ENCODE results near the gene MESD.
A peak's percentile ranks its signal among the peaks of the same experiment; 100 is the strongest.

MESD gene

DNA sequence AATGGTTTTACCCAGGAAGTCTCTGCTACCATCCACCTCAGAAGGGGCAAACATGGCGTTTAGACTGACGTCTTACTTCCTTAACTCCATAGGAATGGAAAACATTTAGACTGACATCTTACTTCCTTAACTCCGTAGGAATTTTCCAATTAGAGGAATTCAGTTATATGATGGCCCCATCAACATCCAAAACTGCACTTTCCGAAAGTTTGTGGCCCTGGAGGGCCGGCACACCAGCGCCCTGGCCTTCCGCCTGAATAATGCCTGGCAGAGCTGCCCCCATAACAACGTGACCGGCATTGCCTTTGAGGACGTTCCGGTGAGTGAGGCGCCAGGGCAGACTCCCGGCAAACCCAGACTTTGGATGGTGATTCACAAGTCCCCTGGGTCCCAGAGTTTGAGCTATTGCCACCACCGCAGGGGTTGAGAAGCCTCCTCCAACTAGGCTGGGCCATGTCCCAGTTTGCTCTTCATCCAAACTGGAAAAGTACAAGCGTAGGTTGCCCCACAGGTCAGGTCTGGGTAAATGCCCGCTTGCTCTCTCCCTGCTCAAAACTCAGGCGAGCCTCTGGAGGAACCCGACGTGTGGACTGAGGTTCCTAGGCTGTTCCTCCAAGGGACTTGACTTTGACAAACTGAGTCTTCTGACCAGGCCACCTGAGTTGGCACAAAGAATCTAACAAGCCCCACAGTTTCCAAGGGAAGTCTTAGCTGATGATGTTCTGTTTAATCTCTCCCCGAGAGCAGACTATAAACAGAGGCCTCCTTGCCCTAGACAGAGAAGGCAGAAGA lies 57.7 kb downstream of the MESD start:
- DNase-seq = no peak

DNA sequence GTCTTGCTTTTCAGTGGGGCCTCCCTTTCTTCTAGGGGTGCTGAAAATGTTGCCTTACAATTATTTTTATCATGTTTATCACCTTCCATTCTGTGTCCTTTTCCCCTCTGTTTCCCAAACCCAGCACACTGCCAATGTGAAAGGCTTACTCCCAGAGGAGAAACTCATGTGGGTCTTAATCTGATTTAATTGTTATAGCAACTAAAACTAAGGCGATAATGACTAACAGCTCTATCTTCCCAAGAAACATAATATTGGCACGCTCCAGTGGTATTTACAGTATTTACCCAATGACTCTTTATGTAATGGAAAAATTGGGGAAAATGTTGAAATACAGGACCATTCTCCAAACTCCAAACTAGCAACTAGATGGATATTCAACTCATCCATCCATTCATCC lies 58.4 kb downstream of the MESD start:
- DNase-seq = peak; percentile 9

DNA sequence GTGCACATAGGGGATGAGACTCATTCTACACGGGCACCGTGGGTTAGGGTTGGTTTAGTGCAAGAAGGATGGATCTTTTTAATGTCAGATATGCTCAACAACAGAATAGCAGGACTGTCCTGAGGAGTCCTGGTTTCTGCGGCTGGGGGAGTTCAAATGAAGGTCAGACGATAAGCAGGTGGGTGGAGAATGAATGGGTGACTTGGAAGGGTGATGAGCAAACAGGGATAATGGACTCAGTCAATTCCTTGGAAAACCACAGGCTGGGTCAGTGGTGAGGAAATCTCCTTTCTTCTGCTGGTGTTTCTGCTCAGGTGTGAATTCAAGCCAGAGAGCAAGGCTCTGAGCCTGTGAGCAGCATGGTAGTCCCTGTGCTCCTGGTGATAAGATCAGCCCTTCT lies 59.9 kb downstream of the MESD start:
- DNase-seq = no peak

DNA sequence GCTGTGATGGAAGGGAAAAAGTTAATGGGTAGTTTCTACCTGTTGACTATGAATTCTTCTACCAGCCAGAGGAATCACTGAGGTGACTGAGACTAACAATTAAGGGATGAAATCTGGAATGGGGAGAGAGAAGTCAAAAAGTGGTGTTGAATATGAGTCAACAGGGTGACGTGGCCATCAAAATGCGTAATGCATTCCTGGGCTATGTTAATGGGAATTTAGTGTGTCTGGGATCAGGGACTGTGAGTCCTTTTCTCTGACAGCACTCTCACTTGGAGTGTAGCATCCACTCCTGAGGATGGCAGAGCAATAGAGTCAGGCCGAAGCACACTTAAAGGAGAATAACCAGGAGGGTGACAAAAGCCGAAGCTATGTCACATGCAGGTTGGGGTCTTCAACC lies 60.4 kb downstream of the MESD start:
- no peak for DNase-seq

DNA sequence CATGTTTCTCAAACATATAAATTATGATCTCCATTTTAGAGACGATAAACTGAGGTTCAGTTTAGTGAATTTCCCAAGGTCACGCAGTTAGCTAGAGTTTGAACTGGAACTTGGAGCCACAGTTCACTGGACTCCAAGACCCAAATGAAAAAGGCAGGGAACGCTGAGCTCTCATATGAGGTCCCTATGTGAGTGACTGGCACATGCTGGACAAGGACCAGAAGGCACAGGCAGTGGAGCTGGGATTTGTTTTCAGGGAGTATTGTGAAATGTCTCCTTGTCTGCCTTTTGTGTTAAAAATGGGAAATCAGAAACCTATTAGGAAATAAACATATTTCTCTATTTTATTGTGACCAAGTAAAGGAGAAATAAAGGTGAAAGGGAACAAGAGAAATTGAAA lies 63.5 kb downstream of the MESD start:
- no peak for DNase-seq

DNA sequence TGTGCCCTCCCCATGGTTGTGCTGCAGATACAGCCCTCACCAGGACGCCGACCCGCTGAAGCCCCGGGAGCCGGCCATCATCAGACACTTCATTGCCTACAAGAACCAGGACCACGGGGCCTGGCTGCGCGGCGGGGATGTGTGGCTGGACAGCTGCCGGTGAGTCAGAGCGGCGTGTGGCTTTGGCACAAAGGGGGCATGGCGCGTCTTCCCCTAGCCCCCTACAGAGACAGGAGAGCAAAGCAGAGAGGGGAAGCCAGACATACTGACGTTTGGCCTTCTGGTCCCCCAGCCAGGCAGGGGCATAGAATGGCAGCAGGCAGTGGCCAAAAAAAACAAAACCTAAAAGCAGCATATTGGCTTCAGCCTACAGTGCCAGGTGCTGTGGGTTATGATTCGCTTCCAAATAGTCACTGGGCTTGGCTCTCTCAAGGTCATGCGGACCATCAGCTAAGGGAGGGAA lies 64.0 kb downstream of the MESD start:
- DNase-seq = no peak

DNA sequence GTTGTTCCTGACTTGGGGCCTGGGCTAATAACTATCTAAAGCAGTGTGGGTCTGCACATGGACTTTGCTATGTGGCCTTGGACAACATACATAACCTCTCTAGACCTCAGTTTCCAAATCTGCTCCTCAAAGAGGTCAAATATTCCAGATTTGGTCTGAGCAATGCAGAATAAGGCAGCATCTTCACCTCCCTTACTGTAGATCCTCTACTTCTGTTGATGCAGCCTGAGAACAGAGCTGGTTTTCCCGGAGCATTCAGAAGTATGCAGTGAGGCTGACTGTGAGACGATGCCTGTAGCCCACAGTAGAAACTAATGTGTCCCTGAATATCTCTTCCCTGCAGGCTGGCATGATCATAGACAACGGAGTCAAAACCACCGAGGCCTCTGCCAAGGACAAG lies 65.3 kb downstream of the MESD start:
- DNase-seq = no peak

DNA sequence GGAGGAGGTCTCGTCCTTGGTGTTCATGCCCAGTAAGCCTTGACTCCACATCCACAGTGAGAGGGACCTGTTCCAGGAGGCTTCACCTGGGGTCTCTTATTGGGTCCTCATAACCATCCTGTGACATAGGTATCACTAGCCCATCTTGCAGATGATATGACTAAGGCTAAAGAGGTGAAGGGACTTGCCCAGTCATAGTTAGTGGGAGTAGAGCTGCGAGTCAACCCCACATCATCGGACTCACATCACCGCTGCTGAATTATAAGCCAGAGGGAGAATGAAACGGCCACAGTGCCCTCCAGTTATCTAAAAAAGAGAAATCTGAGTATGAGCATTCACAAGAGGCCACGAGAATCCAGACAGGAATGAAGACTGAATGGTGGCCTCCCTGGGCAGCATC lies 66.0 kb downstream of the MESD start:
- DNase-seq = no peak

DNA sequence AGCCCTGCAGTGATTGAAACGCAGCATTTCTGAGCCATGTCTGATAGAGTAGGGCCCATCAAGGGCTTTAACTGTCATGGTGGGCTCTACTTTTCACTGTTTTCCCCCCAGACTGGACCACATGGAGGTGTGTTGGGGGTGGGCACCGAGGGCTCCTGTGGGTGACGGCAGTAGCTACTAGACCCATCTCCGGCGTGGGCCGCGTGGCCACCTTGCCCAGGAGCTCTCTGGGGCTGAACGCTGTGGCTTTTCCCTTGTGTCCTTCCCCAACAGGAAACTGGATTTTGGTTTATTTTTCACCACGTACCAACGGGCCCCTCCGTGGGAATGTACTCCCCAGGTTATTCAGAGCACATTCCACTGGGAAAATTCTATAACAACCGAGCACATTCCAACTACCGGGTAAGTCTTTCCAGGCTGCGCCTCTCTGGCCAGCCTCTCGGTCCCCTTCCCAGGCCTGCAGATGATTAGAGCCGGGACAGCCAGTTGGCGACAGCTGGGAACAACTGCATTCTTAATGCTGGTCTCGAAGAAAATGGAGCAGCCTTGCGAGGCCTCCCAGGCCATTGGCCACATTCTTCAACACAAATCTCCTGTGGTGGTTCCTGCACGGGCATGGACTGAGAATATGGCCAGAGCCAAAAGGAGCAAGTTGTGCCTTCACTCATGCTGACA lies 67.7 kb downstream of the MESD start:
- no peak for DNase-seq

DNA sequence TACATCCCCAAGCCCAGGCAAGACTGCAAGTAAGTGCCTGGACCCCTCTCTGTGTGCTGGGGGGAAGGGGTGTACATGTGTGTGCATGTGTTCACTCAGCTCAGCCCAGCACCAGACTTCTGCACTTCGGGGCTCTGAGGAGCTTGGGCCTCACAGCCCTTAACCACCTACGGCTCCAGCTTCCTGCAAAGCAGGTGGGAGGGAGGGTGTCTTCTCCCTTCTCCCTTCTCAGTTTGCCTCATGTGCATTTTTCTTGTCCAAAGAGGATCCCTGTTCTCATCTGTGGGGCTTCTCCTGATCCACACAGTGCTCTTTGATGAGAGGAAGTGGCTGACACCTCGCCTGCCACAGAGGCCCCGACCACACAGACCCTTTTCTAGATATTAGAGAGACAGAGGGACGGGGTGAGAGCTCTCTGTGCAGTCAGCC lies 69.3 kb downstream of the MESD start:
- no peak for DNase-seq

DNA sequence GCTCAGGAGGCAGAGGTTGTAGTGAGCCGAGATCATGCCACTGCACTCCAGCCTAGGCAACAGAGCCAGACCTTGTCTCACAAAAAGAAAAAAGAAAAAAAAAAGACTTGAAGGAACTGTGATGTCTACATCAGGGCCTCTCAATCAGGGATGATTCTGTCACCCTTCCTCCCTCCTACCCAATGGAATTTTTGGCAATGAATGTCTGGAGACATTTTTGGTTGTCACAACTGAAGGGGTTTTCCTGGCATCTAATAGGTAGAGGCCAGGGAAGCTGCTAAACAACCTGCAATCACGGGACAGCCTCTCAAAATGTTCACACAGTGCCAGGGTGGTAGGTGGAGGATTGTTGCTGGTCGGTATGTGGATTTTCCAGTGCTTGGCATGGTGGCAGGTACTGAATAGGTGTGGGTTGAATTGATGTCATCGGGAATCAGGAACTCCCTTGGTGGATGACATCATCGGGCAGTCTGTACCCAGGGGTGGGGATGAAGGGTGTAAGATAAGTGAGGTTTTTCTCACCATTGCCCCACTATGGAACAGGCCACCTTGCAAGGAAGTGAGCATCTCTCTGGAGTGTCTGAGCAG lies 71.3 kb downstream of the MESD start:
- no peak for DNase-seq

DNA sequence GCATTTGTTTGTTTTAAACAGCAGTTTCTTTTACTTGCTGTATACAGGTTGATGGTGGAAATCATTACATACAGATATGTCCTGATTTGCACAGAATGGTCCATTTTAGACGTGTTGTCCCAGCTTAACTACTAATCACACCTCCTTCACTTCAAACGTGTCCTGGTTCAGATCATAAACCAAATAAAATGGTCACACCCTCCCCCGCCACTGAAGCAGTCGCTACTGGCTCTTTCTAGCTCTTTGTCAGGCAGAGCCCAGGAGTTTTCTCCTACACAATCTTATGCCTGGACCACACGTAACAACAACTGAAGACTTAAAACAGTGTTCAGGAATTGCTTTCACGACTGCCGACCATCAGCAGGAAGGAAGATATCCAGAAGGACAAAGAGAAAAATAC lies 73.6 kb downstream of the MESD start:
- DNase-seq = no peak

DNA sequence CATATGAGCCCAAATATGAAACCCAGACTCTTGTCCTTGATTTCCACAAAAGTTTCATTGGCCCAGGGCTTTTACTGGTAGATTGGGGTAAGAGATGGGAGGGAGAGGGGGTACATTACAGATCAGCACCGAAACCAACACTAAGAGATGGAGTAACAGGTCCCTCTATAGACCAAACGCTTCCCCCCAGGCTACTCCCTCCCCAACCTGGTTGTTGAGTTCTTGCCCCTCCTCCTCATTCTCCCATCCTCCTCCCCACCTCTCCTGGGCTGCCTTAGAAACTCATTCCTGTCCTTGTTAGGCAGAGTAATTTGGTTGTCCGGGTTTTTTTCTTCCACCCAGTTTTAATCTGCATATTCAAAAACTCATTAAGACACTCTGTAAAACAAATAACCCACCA lies 74.1 kb downstream of the MESD start:
- no peak for DNase-seq

DNA sequence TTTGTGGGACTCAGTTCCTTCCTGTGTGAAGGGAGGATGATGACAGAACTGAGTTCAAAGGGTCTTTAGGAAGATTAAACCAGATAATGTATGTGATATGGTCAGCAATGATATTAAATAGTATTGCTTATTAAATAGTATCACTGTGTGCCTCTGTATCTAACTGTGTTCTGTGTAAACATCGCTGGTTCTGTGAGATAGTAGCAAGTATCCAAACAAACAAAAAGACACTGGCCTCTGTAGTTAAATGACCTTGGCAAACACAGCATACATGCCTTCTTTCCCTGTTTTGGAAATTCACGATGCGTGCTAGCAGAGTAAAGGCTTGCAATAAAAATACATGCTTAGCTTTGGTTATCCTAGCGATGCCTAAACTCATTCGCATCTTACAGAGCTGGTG lies 76.1 kb downstream of the MESD start:
- no peak for DNase-seq

DNA sequence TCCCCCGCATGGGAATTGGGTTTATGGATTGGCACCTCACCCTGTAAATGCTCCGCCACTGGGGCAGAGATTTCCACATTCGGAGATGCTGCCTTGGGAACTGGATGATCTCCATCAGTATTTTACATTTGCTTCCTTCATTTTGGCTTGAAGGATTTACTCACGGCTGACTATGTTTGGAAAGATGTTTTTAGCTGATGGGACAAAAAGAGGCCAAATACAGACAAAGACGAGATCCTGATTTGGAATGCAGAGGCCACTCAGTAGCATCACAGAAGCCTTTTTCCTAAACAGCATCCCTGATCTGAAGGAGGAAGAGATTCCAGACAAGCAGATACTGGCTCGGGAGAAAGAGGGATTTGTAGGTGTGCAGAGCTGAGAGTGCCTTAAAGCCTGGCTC lies 76.9 kb downstream of the MESD start:
- no peak for DNase-seq

DNA sequence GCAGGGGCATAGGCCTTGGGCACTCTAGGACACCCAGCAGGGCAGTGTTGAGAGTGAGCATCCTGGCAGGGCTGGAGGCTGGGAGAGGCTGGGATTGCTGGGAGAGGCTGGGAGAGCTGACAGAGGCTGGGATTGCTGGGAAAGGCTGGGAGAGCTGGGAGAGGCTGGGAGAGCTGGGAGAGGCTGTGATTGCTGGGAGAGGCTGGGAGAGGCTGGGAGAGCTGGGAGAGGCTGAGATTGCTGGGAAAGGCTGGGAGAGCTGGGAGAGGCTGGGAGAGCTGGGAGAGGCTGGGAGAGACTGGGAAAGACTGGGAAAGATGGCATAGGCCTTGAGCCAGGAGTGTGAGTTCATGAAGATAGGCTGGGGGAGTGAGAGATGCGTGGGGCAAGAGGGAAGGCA lies 77.8 kb downstream of the MESD start:
- no peak for DNase-seq

DNA sequence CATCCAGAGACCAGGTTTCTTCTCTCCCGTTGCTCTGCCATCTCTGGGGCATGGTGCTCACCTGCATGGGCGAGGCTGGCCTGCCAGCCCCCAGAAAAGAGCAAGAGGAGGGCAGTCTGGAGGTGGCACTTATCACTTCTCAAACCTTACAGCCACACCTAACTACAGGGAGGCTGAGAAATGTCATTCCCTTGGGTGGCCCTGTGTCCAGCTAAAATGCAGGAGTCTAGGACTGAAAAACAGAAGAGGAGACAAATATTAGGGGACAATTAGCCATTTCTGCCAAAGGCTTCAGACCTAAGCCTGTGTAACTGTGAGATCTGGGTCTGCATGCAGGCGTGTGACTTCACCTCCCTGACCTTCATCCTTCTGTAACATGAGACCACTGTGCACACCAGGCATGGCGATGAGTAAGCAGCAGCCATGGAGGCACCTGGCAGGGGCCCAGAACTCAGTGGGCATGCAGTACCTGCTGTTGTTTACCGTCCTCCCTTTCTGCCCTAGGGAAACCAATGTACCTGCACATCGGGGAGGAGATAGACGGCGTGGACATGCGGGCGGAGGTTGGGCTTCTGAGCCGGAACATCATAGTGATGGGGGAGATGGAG lies 83.4 kb downstream of the MESD start:
- no peak for DNase-seq

DNA sequence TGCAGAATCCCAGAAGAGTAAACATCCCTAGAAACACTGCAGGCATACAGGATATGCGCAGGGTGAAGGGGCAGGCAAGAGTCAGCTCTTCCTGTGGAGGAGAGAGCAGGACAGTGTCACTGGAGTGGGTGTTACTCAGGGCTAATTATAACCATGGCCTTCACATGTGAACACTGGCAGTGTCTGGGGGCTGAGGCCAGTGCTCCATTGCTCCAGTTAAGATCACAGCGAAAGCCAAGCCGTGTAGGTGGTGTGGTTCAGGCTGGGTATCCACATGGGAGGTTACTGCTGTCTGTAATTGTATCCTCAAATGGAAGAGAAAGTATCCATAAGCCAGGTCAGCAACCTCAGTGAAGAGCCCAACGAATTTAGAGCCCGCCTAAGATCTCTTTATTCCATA lies 84.6 kb downstream of the MESD start:
- DNase-seq = no peak

DNA sequence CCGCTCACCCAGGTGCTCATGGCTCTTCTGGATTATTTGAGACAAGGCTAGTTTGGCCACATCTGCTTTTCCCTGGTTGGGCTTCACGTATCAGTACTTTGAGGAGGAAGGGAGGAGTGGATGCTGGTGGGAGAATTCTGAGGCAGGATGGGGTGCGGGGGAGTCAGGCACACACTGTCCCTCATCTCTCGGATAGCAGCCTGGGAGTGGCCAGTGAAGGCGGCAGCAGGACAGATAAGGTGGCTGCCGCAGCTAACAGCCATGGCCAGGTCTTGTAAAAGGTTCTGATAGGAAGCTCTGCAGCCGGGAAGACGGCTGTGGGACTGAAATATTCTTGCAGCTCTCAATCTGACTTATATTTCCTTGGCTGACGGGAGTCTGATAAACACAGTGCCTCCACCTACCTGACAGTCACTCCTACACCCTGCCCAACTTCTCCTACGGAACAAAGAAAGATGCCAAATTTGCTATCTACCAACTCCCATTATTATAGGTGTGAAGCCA lies 87.3 kb downstream of the MESD start:
- no peak for DNase-seq

DNA sequence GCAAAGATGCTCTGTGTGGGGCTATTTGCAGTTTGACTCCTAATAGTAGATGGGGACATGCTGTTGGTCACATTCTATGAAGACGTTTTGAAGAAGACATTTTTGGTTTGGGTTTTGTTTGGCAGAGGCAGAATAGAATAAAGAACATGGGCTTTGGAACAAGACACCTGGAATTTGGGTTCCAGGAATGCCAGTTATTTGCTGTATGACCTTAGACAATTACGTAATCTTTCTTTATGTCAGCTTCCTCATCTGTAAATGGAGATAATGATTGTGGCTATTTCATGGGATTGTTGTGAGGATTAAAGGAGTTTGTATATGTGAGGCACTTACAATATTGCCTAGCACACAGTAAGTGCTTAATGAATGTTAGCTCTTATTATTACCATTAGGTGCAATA lies 91.6 kb downstream of the MESD start:
- no peak for DNase-seq

Measured in eye (tissue), 1 donor.